ENCODE results near the gene CR1. TPM values are rescaled to one million over a fixed set of nuclear protein-coding genes. Genes with fewer than 3 reads are reported as not detected.
A peak's percentile ranks its signal among the peaks of the same experiment; 100 is the strongest.

The CR1 gene
- total and polyA plus RNA-seq, 9 of the 15 experiments (the other 6 are each of a cell fraction or from before 2014, with no cell fraction given), result 0.07 to 0.47 (median 0.18) TPM

DNA sequence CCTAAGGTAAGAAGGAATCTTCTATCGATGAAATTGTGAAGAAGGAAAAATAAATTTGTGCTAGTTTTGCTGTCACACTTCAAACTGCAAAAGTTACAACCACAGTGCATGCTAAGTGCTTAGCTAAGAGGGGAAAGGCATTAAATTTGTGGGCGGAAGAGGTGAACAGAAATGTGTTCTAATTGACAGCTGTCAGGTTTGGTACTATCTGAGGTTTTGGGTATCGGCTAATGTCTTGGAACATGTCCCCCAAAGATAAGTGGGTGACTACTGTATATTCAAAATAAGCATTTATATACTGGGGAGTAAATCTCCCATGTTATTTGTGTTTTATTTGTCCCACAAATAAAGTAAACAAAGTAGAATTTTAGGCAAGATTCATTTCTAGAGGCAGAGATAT, 8.0 kb downstream of the CR1 start:
- BruUV-seq (replicated peaks), result no TSS peak
- no peaks in the 10 kb centered on the region for H3K27me3 ChIP-seq (ENCODE audit: control insufficient read depth in 2 of 2, insufficient read depth in 2 of 2, low read length in 2 of 2)
- H3K9me1 ChIP-seq (ENCODE audit: control insufficient read depth, insufficient read depth, low read length), result no peaks in the 10 kb centered on the region
- peaks cover 0 to 20% of the 10 kb centered on the region in 2 experiments; a peak in 3 of 5 replicates for H3K4me1 ChIP-seq (replicated peaks in 1 of 2; ENCODE audit: control insufficient read depth in 2 of 2, insufficient read depth in 2 of 2, low read length in 2 of 2)
- intact Hi-C loops (cut with micrococcal nuclease), result loop anchor here (5.0 kb wide), 1 partner anchor 182 kb away; the partner anchor contains the start of gene CD55
- H3K4me3 ChIP-seq, result no peak overlapping the region
- no peak for TF ChIP-seq POU5F1 (IDR thresholded peaks at IDR 0.05; ENCODE audit: borderline replicate concordance, low read depth, low read length, partially characterized antibody)
- no peak for TF ChIP-seq SIN3B (IDR thresholded peaks at IDR 0.05; ENCODE audit: low read depth)
- TF ChIP-seq, protein P1, sequence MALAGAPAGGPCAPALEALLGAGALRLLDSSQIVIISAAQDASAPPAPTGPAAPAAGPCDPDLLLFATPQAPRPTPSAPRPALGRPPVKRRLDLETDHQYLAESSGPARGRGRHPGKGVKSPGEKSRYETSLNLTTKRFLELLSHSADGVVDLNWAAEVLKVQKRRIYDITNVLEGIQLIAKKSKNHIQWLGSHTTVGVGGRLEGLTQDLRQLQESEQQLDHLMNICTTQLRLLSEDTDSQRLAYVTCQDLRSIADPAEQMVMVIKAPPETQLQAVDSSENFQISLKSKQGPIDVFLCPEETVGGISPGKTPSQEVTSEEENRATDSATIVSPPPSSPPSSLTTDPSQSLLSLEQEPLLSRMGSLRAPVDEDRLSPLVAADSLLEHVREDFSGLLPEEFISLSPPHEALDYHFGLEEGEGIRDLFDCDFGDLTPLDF (CRISPR knock-in tag; IDR thresholded peaks at IDR 0.05), result no peak
- TF ChIP-seq, protein P2, sequence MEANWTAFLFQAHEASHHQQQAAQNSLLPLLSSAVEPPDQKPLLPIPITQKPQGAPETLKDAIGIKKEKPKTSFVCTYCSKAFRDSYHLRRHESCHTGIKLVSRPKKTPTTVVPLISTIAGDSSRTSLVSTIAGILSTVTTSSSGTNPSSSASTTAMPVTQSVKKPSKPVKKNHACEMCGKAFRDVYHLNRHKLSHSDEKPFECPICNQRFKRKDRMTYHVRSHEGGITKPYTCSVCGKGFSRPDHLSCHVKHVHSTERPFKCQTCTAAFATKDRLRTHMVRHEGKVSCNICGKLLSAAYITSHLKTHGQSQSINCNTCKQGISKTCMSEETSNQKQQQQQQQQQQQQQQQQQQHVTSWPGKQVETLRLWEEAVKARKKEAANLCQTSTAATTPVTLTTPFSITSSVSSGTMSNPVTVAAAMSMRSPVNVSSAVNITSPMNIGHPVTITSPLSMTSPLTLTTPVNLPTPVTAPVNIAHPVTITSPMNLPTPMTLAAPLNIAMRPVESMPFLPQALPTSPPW (CRISPR knock-in tag; IDR thresholded peaks at IDR 0.05), result peak; percentile 17; the same call in 1 of the 2 replicates
- no peak for TF ChIP-seq SRSF3 (IDR thresholded peaks at IDR 0.05; ENCODE audit: insufficient read depth, low read length)
- no peak for TF ChIP-seq ZEB2 (IDR thresholded peaks at IDR 0.05)
- TF ChIP-seq ZNF23 (CRISPR knock-in tag; IDR thresholded peaks at IDR 0.05), result no peak
- TF ChIP-seq TCF3 (CRISPR knock-in tag; IDR thresholded peaks at IDR 0.05), result peak; percentile 41
- TF ChIP-seq XRCC4 (IDR thresholded peaks at IDR 0.05; ENCODE audit: extremely low read depth, insufficient read depth, insufficient read length), result no peak
- TF ChIP-seq HDGF (IDR thresholded peaks at IDR 0.05), result no peak
- no peak for TF ChIP-seq ARID1B (IDR thresholded peaks at IDR 0.05)
- TF ChIP-seq RNF219 (CRISPR knock-in tag; IDR thresholded peaks at IDR 0.05), result no peak
- 0 out of 2 replicates have a peak, but pooled peaks have one; percentile 0 for TF ChIP-seq RFX1 (IDR thresholded peaks at IDR 0.05)
- peak; percentile 59 for TF ChIP-seq PKNOX1 (IDR thresholded peaks at IDR 0.05)
- TF ChIP-seq, protein P3, sequence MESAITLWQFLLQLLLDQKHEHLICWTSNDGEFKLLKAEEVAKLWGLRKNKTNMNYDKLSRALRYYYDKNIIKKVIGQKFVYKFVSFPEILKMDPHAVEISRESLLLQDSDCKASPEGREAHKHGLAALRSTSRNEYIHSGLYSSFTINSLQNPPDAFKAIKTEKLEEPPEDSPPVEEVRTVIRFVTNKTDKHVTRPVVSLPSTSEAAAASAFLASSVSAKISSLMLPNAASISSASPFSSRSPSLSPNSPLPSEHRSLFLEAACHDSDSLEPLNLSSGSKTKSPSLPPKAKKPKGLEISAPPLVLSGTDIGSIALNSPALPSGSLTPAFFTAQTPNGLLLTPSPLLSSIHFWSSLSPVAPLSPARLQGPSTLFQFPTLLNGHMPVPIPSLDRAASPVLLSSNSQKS (CRISPR knock-in tag; IDR thresholded peaks at IDR 0.05), result no peak
- no peak for TF ChIP-seq ZNF778 (CRISPR knock-in tag; IDR thresholded peaks at IDR 0.05)
- TF ChIP-seq MEIS2 (IDR thresholded peaks at IDR 0.05; ENCODE audit: partially characterized antibody), result peak; percentile 19
- H3K9me3 ChIP-seq (replicated peaks; ENCODE audit: control insufficient read depth, insufficient read depth, low read depth, low read length), result no peaks in the 10 kb centered on the region
- 47% methylated on average over 3 of the region's 3 CpGs for WGBS (ENCODE audit: insufficient coverage, low coverage, missing lambda C conversion rate)
- no peaks in the 10 kb centered on the region; the same call in 2 of the 3 replicates for H3K36me3 ChIP-seq (ENCODE audit: control insufficient read depth, insufficient read depth, low read length)
- no peak overlapping the region for H3K4me2 ChIP-seq (ENCODE audit: insufficient read depth, low read length)
- no peaks in the 10 kb centered on the region for H4K20me1 ChIP-seq (replicated peaks; ENCODE audit: control insufficient read depth, insufficient read depth, low read length)
- ATAC-seq, result no peak
- no peaks in the 10 kb centered on the region for H3K79me2 ChIP-seq (ENCODE audit: control insufficient read depth, insufficient read depth, low read length)
- peak overlapping the region; percentile 53 for H2AFZ ChIP-seq (ENCODE audit: low read depth, low read length)
- POLR2A ChIA-PET, result interaction anchor here (0.6 to 1.5 kb wide), 2 partner anchors 16 to 531 kb away, joined by 3 to 4 read pairs; no protein-coding TSS in a partner anchor
- FAIRE-seq, result no peak
- CTCF ChIA-PET (ENCODE audit: low intra/inter-chr PET ratio), result no interaction called here
- in situ Hi-C loops (cut with MboI), result loop anchor here (25.0 kb wide), 1 partner anchor 892 kb away; the partner anchor contains the start of gene EIF2D
- H3K27ac ChIP-seq (ENCODE audit: extremely low read depth, low read depth, low read length), result no peak overlapping the region
- peak in 1 of 4 experiments; percentile 32 for DNase-seq (ENCODE audit: extremely low read depth in 1 of 4, low spot score in 3 of 4)
- no peak overlapping the region for H3K9ac ChIP-seq (ENCODE audit: insufficient read depth in 1 of 2, low read depth in 2 of 2, low read length in 2 of 2)
